GM12878 (cell line): ENCODE results near the gene SLC9A8. TPM values are rescaled to one million over a fixed set of nuclear protein-coding genes. Genes with fewer than 3 reads are reported as not detected.

ENCODE experiments used
- ATAC-seq: fragments of 200-7000 bp; cut with Tn5 transposase; 3 replicates; pipeline ENCODE4 v1.9.1; 2020; ENCODE audit warnings: mild to moderate bottlenecking, moderate library complexity
- BruUV-seq: library from RNA; stranded (reverse); fragments of 400-500 nt; replicated peaks from 2 replicates; lab custom pipeline; 2021; lab: Mats Ljungman, UMichigan
- CTCF ChIA-PET: fragments of 300-600 bp; sonication (Branson Sonifier 250); formaldehyde crosslinking; extraction: SDS; loops from one replicate; lab custom pipeline; 2021; ENCODE audit warnings: inconsistent platforms; lab: Yijun Ruan, JAX
- POLR2A ChIA-PET: fragments of 350-600 bp; formaldehyde crosslinking; extraction: SDS; loops from one replicate; lab custom pipeline; 2021; ENCODE audit warnings: inconsistent platforms; lab: Charles Lee
- RAD21 ChIA-PET: fragments of 300-600 bp; sonication (Branson Sonifier 250); formaldehyde crosslinking; loops from one replicate; lab custom pipeline; 2023; ENCODE audit warnings: antibody characterized with exemption; ENCODE audit not compliant: unreplicated experiment; lab: Charles Lee
- SMC1A ChIA-PET: fragments of 300-600 bp; sonication (Branson Sonifier 250); formaldehyde crosslinking; loops from one replicate; lab custom pipeline; 2023; ENCODE audit not compliant: unreplicated experiment, uncharacterized antibody; lab: Charles Lee
- DNase-seq: peaks from one replicate; pipeline ENCODE4 v3.0.0-alpha.2; 2011; ENCODE audit warnings: low read depth, low spot score
- FAIRE-seq: peaks from 3 replicates; lab custom pipeline; 2011; peaks lifted over from hg19 to GRCh38; lab: Jason Lieb, UNC
- H2AFZ ChIP-seq: 2 replicates; pipeline ENCODE4 v1.6.0; 2011; ENCODE audit warnings: low read depth, low read length, control low read depth; ENCODE audit not compliant: control insufficient read depth
- H3K27ac ChIP-seq: 2 replicates; pipeline ENCODE4 v1.5.1; 2011; ENCODE audit warnings: control low read depth; ENCODE audit not compliant: control insufficient read depth, insufficient read depth
- H3K27me3 ChIP-seq, 2 experiments: replicated peaks in 1 of 2; 2 replicates each; pipeline versions ENCODE4 v1.6.0 to v1.6.1; 2011; ENCODE audit warnings: low read length in 1 of 2; ENCODE audit not compliant: control insufficient read depth in 2 of 2, insufficient read depth in 2 of 2
- H3K36me3 ChIP-seq, 2 experiments: 2 replicates each; pipeline ENCODE4 v1.5.1; 2011; ENCODE audit warnings: low read length in 1 of 2; ENCODE audit not compliant: control insufficient read depth in 2 of 2, insufficient read depth in 2 of 2
- H3K4me1 ChIP-seq: 2 replicates; pipeline ENCODE4 v1.6.1; 2011; ENCODE audit warnings: mild to moderate bottlenecking, low read length, moderate library complexity, mixed read lengths; ENCODE audit not compliant: control insufficient read depth, insufficient read depth
- H3K4me2 ChIP-seq: 2 replicates; pipeline ENCODE4 v1.6.0; 2011; ENCODE audit warnings: control low read depth; ENCODE audit not compliant: control insufficient read depth, insufficient read depth
- H3K4me3 ChIP-seq: fragments of 200-600 bp; sonication (generic); 2 replicates; pipeline ENCODE4 v1.5.1; 2016
- H3K79me2 ChIP-seq: 2 replicates; pipeline ENCODE4 v1.6.0; 2011; ENCODE audit warnings: low read length; ENCODE audit not compliant: control insufficient read depth, insufficient read depth
- H3K9ac ChIP-seq: 2 replicates; pipeline ENCODE4 v1.8.0; 2011; ENCODE audit warnings: low read length, control low read depth, mixed read lengths; ENCODE audit not compliant: control insufficient read depth, insufficient read depth
- H3K9me3 ChIP-seq: replicated peaks from 3 replicates; pipeline ENCODE4 v1.5.1; 2011; ENCODE audit warnings: mild to moderate bottlenecking, low read length; ENCODE audit not compliant: control insufficient read depth, insufficient read depth
- H4K20me1 ChIP-seq: 2 replicates; pipeline ENCODE4 v1.6.0; 2011; ENCODE audit not compliant: control insufficient read depth, insufficient read depth
- BHLHE40 ChIP-seq, 2 experiments: fragments of 450-650 bp in 1 of 2; IDR thresholded peaks; 2 replicates each; pipeline ENCODE4 v1.6.1; 2011 to 2017; ENCODE audit warnings: low read depth in 2 of 2, borderline replicate concordance in 1 of 2, improper control_type of control experiment in 1 of 2, low read length in 1 of 2, mild to moderate bottlenecking in 1 of 2
- NFYB ChIP-seq: IDR thresholded peaks from 2 replicates; pipeline ENCODE4 v1.6.1; 2011; ENCODE audit warnings: low read depth, mild to moderate bottlenecking, low read length, improper control_type of control experiment, moderate library complexity; ENCODE audit not compliant: insufficient read depth
- PAX5 ChIP-seq: IDR thresholded peaks from 2 replicates; pipeline ENCODE4 v1.6.1; 2011; ENCODE audit warnings: low read depth, low read length, borderline replicate concordance
- RAD21 ChIP-seq: IDR thresholded peaks from 2 replicates; pipeline ENCODE4 v1.6.1; 2011; ENCODE audit warnings: mild to moderate bottlenecking, low read depth, low read length, moderate library complexity; ENCODE audit not compliant: insufficient read depth
- TCF12 ChIP-seq: IDR thresholded peaks from 2 replicates; pipeline ENCODE4 v1.6.1; 2011; ENCODE audit warnings: low read depth, mild to moderate bottlenecking, low read length
- WGBS: methylation state at CpG from one replicate; pipeline ENCODE4 v1.1.6; 2016; ENCODE audit warnings: low lambda C conversion rate; ENCODE audit not compliant: insufficient replicate concordance, insufficient coverage; ENCODE audit errors: missing lambda C conversion rate; 5-methylcytosine and 5-hydroxymethylcytosine counted together
- in situ Hi-C: fragments of 300-500 bp; cut with MboI; formaldehyde crosslinking; loops from 9 replicates; pipeline ENCODE4 v1.14.3; 2018; ENCODE audit warnings: mixed read lengths
- intact Hi-C: fragments of 100-400 bp; cut with micrococcal nuclease; formaldehyde crosslinking; loops from one replicate; pipeline ENCODE4 v1.14.2; 2022; ENCODE audit not compliant: unreplicated experiment
- polyA plus RNA-seq, 11 experiments: library from polyadenylated mRNA; depleted of rRNA in 4 of 11; unstranded in 6 of 11; stranded (reverse) in 5 of 11; fragments of >200 nt; fragmentation: Nextera tagmentation in 4 of 11; fragmentation: Illumina TruSeq in 1 of 11; extraction: Ambion mirVana in 4 of 11; extraction: Trizol in 1 of 11; gene quantifications; 1 replicate in 1 of 11; 2 replicates in 10 of 11; pipeline versions ENCODE4 v1.2.1 to v1.2.3, GENCODE V29; 2011 to 2016; ENCODE audit warnings: inconsistent platforms in 2 of 11, missing spikeins in 2 of 11, low read depth in 1 of 11
- total RNA-seq, 4 experiments: library from RNA; depleted of rRNA in 3 of 4; stranded (reverse); fragments of >200 nt in 3 of 4; fragmentation: Illumina TruSeq in 1 of 4; extraction: Trizol in 1 of 4; gene quantifications; 2 replicates each; pipeline versions ENCODE4 v1.2.1 to v1.2.3, GENCODE V29; 2013 to 2021

The SLC9A8 gene
- total and polyA plus RNA-seq, 10 of the 15 experiments (the other 5 are each of a cell fraction or from before 2014, with no cell fraction given): 0.40 to 15.5 (median 6.5) TPM

- Histone ChIP-seq H3K79me2 (no peaks in the 10 kb centered on the region), H3K27ac (no peak overlapping the region), H2AFZ (no peak overlapping the region), H3K36me3 (no peaks in the 10 kb centered on the region), H3K9ac (no peak overlapping the region), H3K4me3 (no peak overlapping the region), H3K4me1 (peaks cover 12% of the 10 kb centered on the region), H3K9me3 (no peaks in the 10 kb centered on the region; the same call in 2 of the 3 replicates), H3K27me3 (no peaks in the 10 kb centered on the region), H4K20me1 (no peaks in the 10 kb centered on the region), H3K4me2 (no peak overlapping the region)
- POLR2A ChIA-PET: no interaction called here
- no TSS peak for BruUV-seq
- SMC1A ChIA-PET: interaction anchor here (1.0 to 1.8 kb wide), 3 partner anchors 10 to 42 kb away, joined by 3 to 7 read pairs (median 3); no protein-coding TSS in a partner anchor
- in situ Hi-C loops (no loop called here), intact Hi-C loops (no loop called here)
- DNase-seq (no peak), FAIRE-seq (no peak), ATAC-seq (no peak)
- RAD21 ChIA-PET: no interaction called here
- 89% methylated on average over 2 of the region's 2 CpGs for WGBS
- TF ChIP-seq PAX5 (no peak), BHLHE40 (IDR thresholded peaks at IDR 0.05; ENCODE audit: borderline replicate concordance in 1 of 2, low read depth in 2 of 2, low read length in 1 of 2) (no peak), TCF12 (no peak)
- CTCF ChIA-PET: interaction anchor here (1.4 kb wide), 1 partner anchor 15 kb away, joined by 3 read pairs; no protein-coding TSS in a partner anchor
These were observed 46.6 kb upstream of the SLC9A8 start for GRCh38 chr20:49765846-49766541.

- Histone ChIP-seq H3K36me3 (no peaks in the 10 kb centered on the region), H3K27me3 (no peaks in the 10 kb centered on the region), H3K27ac (no peak overlapping the region), H3K4me1 (peaks cover 12% of the 10 kb centered on the region), H3K4me3 (no peak overlapping the region), H3K4me2 (no peak overlapping the region), H3K9ac (no peak overlapping the region), H4K20me1 (no peaks in the 10 kb centered on the region), H3K9me3 (no peaks in the 10 kb centered on the region; the same call in 2 of the 3 replicates), H2AFZ (no peak overlapping the region), H3K79me2 (no peaks in the 10 kb centered on the region)
- DNase-seq: no peak
- ChIA-PET POLR2A (no interaction called here), CTCF (interaction anchor here (1.1 kb wide), 1 partner anchor 98 kb away, joined by 3 read pairs; no protein-coding TSS in a partner anchor), RAD21 (no interaction called here), SMC1A (interaction anchor here (1.0 kb wide), 1 partner anchor 43 kb away, joined by 3 read pairs; no protein-coding TSS in a partner anchor)
- no peak for FAIRE-seq
- no peak for ATAC-seq
- intact Hi-C loops (no loop called here), in situ Hi-C loops (no loop called here)
- 74% methylated on average over 4 of the region's 4 CpGs for WGBS
- TF ChIP-seq RAD21: no peak
- TF ChIP-seq NFYB: peak; percentile 55; the same call in 1 of the 2 replicates
- no TSS peak for BruUV-seq
These were observed 45.6 kb upstream of the SLC9A8 start for GRCh38 chr20:49766979-49767521.
